GM19468 (cell line): ENCODE results near the gene ZNF614.
"Not testable (repeated sequence)": the region's sequence is repeated elsewhere in the genome, so short reads cannot be mapped to it uniquely, and the experiment has no call there.

Source experiments
- ATAC-seq: cut with Tn5 transposase; IDR thresholded peaks from one replicate; pipeline ENCODE4 v1.9.1; 2021; ENCODE audit warnings: mild to moderate bottlenecking, moderate library complexity, moderate number of reproducible peaks; ENCODE audit not compliant: unreplicated experiment; ENCODE audit errors: extremely low read depth

ZNF614 gene

DNA sequence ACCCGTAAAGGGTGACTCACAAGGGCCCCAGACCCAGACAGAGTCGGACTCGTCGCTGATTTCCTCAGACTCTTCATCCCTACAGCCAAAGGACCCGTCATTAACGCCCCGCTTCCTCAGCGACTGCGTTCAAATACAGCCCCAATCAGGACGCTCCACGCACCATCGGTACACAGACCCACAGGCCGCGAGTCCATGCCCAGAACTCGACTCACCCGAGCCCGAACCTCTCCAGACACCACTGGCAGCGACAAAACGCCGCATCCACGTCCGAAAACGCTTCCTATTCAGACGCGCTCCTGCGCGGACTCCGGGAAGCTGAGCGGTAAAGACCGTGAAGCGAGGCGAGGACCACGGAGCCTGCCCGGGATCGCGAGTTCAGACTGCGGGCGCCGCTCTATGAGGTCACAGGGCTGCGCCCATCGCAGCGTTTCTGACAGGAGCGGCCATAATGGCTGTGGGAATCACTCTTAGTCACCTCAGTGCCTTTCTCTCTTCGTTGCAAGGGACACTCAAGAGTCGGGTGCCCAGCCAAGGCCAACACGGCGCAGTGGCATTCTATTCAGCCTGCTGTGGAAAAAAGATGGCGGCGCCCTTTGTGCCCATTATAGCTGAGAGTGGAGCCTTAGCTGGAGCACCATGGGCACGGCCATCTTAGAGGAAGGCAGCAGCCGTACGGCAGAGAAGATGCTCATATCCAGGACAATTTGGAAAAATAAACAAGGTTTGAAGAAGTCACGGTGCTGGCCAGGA is at the start of gene ZNF614:
Gene ZNF614, minus strand, starts transcription at position 353 of the 753 bp plus-strand sequence. CDS start 2,634 bp downstream, outside the sequence.
- ATAC-seq, result peak; percentile 47

DNA sequence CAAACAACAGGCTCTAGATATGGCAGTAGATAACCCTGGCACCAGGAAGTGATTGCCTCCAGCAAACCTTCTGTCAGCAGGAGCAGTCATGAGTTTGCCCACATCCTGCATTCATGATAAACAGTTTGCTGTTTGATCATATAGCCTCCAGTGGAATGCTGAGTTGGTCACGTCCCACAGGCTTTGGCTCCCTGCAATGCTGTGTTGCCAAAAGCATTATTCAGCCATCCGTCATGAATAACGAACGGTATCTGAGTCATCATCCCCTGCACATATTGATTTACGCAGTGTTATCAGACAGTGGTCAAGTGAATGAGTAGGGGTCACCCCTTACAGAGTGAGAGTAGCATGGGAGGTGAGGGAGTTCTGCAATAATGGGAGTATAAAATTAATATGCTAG is 42.3 kb upstream of the ZNF614 start:
- ATAC-seq, result no peak

DNA sequence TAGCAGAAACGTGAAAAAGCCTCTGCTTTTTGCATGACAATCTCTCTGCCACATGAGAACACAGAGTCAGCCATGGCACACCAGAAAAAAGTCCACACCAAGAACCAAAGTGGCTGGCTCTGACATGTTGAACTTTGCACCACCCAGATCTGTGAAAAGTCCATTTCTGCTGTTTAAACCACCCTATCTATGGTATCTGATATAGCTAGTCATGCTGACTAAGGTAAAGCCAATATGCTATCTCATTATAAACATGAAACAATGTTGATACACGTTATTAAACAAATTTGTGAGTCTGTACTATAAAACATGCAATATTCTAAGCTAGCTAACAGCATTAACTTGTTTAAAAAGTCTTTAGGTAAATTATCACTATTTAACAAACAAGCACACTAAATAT is 41.5 kb upstream of the ZNF614 start:
- no peak for ATAC-seq

DNA sequence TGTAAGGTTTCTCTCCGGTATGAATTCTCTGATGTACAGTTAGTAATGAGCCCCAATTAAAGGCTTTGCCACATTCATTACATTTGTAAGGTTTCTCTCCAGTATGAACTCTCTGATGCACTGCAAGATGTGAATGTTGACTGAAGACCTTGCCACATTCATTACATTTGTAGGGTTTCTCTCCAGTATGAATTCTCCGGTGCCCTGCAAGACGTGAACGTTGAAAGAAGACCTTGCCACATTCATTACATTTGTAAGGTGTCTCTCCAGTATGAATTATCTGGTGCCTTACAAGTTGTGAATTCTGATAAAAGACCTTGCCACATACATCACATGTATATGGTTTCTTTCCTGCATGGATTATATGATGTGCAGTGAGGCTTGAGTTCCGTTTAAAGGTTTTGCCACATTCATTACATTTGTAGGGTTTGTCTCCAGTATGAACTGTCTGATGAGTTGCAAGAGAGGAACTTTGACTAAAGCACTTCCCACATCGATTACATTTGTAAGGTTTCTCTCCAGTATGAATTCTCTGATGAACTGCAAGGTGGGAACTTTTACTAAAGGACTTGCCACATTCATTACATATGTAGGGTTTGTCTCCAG is 38.2 kb upstream of the ZNF614 start:
- no peak for ATAC-seq

- ATAC-seq, result no peak
Observed at GRCh38 chr19:52065399-52065798, 37.2 kb upstream of the ZNF614 start.

DNA sequence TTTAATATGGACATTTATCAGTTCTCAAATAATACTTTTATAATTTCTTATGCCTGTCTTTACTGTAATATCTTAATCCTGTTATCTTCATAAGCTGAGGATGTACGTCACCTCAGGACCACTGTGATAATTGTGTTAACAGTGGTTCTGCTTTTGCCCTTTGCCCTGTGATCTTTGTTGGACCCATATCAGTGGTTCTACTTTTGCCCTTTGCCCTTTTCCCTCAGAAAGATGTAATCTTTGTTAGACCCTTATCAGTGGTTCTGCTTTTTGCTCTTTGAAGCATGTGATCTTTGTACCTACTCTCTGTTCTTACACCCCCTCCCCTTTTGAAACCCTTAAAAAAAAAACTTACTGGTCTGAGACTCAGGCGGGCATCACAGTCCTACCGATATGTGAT is 28.3 kb upstream of the ZNF614 start:
- not testable (repeated sequence) for ATAC-seq

DNA sequence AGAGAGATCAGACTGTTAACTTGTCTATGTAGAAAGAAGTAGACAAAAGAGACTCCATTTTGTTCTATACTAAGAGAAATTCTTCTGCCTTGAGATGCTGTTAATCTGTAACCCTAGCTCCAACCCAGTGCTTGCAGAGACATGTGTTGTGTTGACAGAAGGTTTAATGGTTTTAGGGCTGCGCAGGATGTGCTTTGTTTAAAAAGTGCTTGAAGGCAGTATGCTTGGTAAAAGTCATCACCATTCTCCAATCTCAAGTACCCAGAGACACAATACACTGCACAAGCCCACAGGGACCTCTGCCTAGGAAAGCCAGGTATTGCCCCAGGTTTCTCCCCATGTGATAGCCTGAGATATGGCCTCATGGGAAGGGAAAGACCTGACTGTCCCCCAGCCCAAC is 23.6 kb upstream of the ZNF614 start:
- not testable (repeated sequence) for ATAC-seq

- peak; percentile 51 for ATAC-seq
Observed at GRCh38 chr19:52048555-52049501, 20.6 kb upstream of the ZNF614 start, which contains the start of gene ZNF432. Gene ZNF432, minus strand, starts transcription at chr19:52048838. Its CDS starts 1,970 bp downstream, at chr19:52046868.

DNA sequence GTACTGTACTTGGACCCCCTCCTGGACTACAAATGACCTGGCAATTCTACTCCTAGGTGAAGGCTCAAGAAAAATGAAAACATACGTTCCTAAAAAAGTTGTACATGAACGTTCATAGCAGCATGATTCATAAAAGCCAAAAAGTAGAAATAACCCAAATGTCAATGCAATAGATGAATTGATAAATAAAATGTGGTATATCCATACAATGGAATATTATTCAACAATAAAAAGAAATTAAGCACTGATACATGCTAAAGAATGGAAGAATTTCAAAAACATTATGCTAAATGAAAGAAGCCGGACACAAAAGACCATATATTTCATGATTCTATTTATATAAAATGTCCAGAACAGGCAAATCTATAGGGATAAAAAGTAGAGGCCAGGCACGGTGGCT is 11.0 kb upstream of the ZNF614 start:
- no peak for ATAC-seq

DNA sequence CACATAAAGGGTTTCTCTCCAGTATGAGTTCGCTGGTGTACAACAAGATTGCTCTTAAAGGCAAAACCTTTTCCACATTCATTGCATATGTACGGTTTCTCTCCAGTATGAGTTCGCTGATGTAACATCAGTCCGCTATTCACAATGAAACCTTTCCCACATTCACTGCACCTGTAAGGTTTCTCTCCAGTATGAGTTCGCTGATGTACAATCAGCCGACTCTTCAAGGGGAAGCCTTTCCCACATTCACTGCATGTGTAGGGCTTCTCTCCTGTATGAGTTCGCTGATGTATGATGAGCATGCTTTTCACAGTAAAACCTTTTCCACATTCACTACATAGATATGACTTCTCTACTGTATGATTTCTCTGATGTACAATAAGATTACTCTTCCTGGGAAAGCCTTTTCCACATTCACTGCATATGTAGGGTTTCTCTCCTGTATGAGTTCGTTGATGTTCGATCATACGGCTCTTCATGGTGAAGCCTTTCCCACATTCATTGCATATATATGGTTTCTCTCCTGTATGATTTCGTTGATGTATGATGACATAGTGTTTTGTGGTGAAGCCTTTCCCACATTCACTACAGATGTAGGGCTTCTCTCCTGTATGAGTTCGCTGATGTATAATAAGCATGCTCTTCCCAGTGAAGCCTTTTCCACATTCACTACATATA is 6.0 kb upstream of the ZNF614 start:
- no peak for ATAC-seq

GRCh38 chr19:52028780-52029123 is 573 bp upstream of the ZNF614 start:
- ATAC-seq, result no peak

- ATAC-seq, result not testable (repeated sequence)
Observed at GRCh38 chr19:52026255-52026990, 1.8 kb downstream of the ZNF614 start.

DNA sequence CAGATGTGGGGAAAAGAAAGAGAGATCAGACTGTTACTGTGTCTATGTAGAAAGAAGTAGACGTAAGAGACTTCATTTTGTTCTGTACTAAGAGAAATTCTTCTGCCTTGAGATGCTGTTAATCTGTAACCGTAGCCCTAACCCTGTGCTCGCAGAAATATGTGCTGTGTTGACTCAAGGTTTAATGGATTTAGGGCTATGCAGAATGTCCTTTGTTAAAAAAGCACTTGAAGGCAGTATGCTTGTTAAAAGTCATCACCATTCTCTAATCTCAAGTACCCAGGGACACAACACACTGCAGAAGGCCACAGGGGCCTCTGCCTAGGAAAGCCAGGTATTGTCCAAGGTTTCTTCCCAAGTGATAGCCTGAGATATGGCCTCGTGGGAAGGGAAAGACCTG is 3.7 kb downstream of the ZNF614 start:
- not testable (repeated sequence) for ATAC-seq

DNA sequence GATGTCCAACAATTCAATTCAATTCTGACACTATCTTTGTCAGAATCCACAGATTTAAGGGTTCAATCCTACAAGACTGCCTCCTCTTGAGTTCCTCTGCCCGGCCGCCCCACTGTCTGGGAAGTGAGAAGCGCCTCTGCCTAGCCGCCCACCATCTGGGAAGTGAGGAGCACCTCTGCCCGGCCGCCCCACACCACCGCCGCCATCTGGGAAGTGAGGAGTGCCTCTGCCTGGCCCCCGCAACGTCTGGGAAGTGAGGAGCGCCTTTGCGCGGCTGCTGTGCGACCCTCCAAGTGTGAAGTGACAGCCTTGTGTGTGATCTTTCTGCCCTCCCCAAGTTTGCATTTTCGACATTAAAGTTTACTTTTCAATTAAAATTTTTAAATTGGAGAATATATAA is 6.0 kb downstream of the ZNF614 start:
- ATAC-seq, result no peak

- ATAC-seq, result no peak
Observed at GRCh38 chr19:52020506-52020905, 7.7 kb downstream of the ZNF614 start.

- no peak for ATAC-seq
Observed at GRCh38 chr19:52010674-52011073, 17.5 kb downstream of the ZNF614 start.

DNA sequence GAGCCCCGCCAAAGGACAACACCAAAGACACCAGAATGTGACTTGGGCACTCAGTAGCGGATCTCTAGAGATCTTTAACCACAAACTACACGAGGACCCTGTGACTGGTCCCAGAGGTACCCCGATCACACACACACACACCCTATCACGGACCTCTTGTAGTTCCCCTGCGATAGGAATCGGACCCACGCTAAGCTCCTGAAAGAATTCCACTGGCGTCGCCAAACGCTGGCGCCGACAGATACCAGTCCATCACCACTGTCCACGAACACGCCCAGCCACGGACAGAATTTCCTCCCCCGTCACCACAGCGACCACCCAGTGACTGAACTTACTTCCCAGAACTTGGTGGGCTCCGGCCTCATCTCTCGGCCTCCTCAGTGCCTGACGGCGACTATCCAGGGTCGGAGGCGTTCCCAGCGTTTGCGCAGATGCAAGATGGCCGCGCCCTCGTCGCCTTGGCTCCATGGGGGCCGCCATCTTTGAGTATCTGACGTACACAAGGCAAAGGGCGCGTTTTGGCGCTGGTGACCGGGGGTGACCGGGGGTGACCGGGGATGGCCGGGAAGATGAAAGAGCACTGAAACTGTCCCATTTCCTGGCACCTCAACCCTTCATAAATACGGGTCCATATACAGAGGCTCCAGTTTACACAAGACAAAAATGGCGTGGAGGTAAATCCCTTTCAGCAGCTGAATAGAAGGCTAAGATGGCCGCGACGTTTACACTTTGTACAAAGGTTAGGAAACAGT is 20.2 kb downstream of the ZNF614 start, which contains the start of gene ZNF615:
Gene ZNF615, minus strand, starts transcription at position 406 of the 752 bp plus-strand sequence. CDS start 4,500 bp downstream, outside the sequence.
- peak; percentile 49 for ATAC-seq

DNA sequence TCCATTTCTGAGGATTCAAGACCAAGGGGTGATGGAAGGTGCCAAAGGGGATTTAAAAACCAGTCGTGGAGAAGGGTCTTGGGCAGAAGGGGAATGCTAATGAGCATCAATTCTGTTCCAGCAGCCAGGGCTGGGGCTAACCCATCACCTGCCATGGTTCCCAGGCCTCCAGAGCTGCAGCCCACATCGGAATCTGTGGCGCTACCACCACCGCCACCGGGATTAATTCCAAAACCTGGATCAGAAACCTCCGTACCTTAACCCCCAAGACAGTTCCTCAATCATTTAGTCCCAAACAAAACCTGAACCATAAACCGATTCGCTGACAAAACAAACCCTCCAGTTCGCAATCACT is 20.8 kb downstream of the ZNF614 start:
- ATAC-seq, result no peak
